Adrenal gland (tissue), 12 donors: ENCODE measurements around the gene SETBP1. TPM values are rescaled to one million over a fixed set of nuclear protein-coding genes. Genes with fewer than 3 reads are reported as not detected.

Source experiments
- DNase-seq, 7 donors: peaks; one replicate each; pipeline ENCODE4 v3.0.0-alpha.2; 2019 to 2020
- H3K27ac ChIP-seq, 5 donors: fragments of 200-600 bp; sonication (generic) in 4 of 5; 1 replicate in 3 of 5; 2 replicates in 2 of 5; pipeline versions ENCODE4 v1.5.1 to v1.8.0; 2016 to 2020; ENCODE audit warnings: mild to moderate bottlenecking in 1 of 5
- H3K27me3 ChIP-seq: fragments of 200-600 bp; 2 replicates; pipeline ENCODE4 v1.8.0; 2021
- H3K36me3 ChIP-seq, 2 donors: fragments of 200-600 bp; replicated peaks in 1 of 2; 1 replicate in 1 of 2; 2 replicates in 1 of 2; pipeline versions ENCODE4 v1.5.1 to v1.8.0; 2018 to 2022
- H3K4me1 ChIP-seq, 2 donors: fragments of 200-600 bp; replicated peaks in 1 of 2; 1 replicate in 1 of 2; 2 replicates in 1 of 2; pipeline versions ENCODE4 v1.5.1 to v1.8.0; 2018 to 2021
- H3K4me3 ChIP-seq, 4 donors: fragments of 200-600 bp; sonication (generic) in 3 of 4; one replicate each; pipeline ENCODE4 v1.5.1; 2016 to 2018
- H3K9me3 ChIP-seq, 3 donors: fragments of 200-600 bp; sonication (generic) in 1 of 3; replicated peaks in 1 of 3; 1 replicate in 2 of 3; 2 replicates in 1 of 3; pipeline versions ENCODE4 v1.5.1 to v1.8.0; 2016 to 2021
- POLR2A ChIP-seq, 2 donors: fragments of 450-650 bp; IDR thresholded peaks; one replicate each; pipeline ENCODE4 v1.6.1; 2017; ENCODE audit warnings: antibody characterized with exemption in 2 of 2, mild to moderate bottlenecking in 2 of 2, moderate library complexity in 1 of 2
- WGBS, 4 donors: extraction: QIAGEN DNeasy Blood & Tissue Kit in 2 of 4; methylation state at CpG; one replicate each; pipeline versions ENCODE4 v1.1.5 to v1.1.7; 2013 to 2017; 5-methylcytosine and 5-hydroxymethylcytosine counted together
- intact Hi-C, 2 donors: fragments of 100-400 bp; cut with DNase I; formaldehyde crosslinking; loops; one replicate each; pipeline versions ENCODE4 v1.14.1 to v1.15.0; 2022 to 2023
- polyA plus RNA-seq, 3 donors: library from polyadenylated mRNA; stranded (reverse); fragments of 200-250 nt in 2 of 3; fragments of 350-450 nt in 1 of 3; fragmentation: Illumina TruSeq in 1 of 3; extraction: RNeasy Lipid Tissue Mini Kit (QIAGEN cat#74804) in 1 of 3; gene quantifications; one replicate each; pipeline ENCODE4 v1.2.3, GENCODE V29; 2013 to 2014
- total RNA-seq, 9 donors: library from RNA; depleted of rRNA in 4 of 9; stranded (reverse); fragments of >200 nt in 4 of 9; fragments of 120-200 nt in 1 of 9; fragmentation: NEBNext Ultra II Directional in 1 of 9; extraction: Animal tissue kit (Norgen Biotek cat#: 25700) in 1 of 9; gene quantifications; one replicate each; pipeline versions ENCODE4 v1.1.0 to v1.2.4, GENCODE V29; 2013 to 2023
- TF ChIP-seq, protein P1 (sequence below), 6 experiments: fragments of 450-650 bp in 4 of 6; fragments of 200-600 bp in 2 of 6; sonication (generic) in 1 of 6; IDR thresholded peaks; 1 replicate in 5 of 6; 2 replicates in 1 of 6; pipeline versions ENCODE4 v1.5.1 to v1.8.0; 2016 to 2021; ENCODE audit warnings: antibody characterized with exemption in 6 of 6, mild to moderate bottlenecking in 2 of 6, moderate library complexity in 1 of 6
- donor health status: healthy with polysubstance abuse.
- donor health status: Bipolar disorder and iron deficiency.
- donor health status: DM: yes; HTN: yes; CAD: no.
- donor health status: DM: no; HTN: no; CAD: no.
- donor health status: DM: no; HTN: no; CAD: no.
- donor health status: DM: yes; HTN: yes; CAD: no.

SETBP1 gene
- total and polyA plus RNA-seq, 12 donors: 1.2 to 18.0 (median 9.4) TPM

- intact Hi-C loops: no loop called here
Observed at GRCh38 chr18:45061359-45061758, 380.7 kb downstream of the SETBP1 start.

GRCh38 chr18:45063246-45064038 lies 382.8 kb downstream of the SETBP1 start:
- WGBS, 4 donors: 78 to 86% (median 79%) methylated on average over 29 to 55 of the region's 55 CpGs
- Histone ChIP-seq H3K4me1 (no peaks in the 10 kb centered on the region), H3K36me3 (no peaks in the 10 kb centered on the region), H3K27ac (no peak overlapping the region), H3K9me3 (no peaks in the 10 kb centered on the region), H3K27me3 (no peaks in the 10 kb centered on the region), H3K4me3 (no peak overlapping the region)
- no peak for TF ChIP-seq POLR2A (IDR thresholded peaks at IDR 0.05)
- TF ChIP-seq, protein P1, sequence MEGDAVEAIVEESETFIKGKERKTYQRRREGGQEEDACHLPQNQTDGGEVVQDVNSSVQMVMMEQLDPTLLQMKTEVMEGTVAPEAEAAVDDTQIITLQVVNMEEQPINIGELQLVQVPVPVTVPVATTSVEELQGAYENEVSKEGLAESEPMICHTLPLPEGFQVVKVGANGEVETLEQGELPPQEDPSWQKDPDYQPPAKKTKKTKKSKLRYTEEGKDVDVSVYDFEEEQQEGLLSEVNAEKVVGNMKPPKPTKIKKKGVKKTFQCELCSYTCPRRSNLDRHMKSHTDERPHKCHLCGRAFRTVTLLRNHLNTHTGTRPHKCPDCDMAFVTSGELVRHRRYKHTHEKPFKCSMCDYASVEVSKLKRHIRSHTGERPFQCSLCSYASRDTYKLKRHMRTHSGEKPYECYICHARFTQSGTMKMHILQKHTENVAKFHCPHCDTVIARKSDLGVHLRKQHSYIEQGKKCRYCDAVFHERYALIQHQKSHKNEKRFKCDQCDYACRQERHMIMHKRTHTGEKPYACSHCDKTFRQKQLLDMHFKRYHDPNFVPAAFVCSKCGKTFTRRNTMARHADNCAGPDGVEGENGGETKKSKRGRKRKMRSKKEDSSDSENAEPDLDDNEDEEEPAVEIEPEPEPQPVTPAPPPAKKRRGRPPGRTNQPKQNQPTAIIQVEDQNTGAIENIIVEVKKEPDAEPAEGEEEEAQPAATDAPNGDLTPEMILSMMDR (IDR thresholded peaks at IDR 0.05): no peak
- DNase-seq: no peak
- intact Hi-C loops: no loop called here

More at GRCh38 chr18:45061359-45061758, 380.7 kb downstream of the SETBP1 start:
- Histone ChIP-seq H3K36me3 (no peaks in the 10 kb centered on the region), H3K27ac (no peak overlapping the region), H3K27me3 (no peaks in the 10 kb centered on the region), H3K4me1 (no peaks in the 10 kb centered on the region), H3K9me3 (no peaks in the 10 kb centered on the region), H3K4me3 (no peak overlapping the region)
- TF ChIP-seq, protein P1 (IDR thresholded peaks at IDR 0.05): no peak
- no peak for TF ChIP-seq POLR2A (IDR thresholded peaks at IDR 0.05)
- no peak for DNase-seq
- 55 to 61% (median 57%) methylated on average over 2 of the region's 2 CpGs for WGBS, 4 donors

GRCh38 chr18:45066210-45066609 lies 385.5 kb downstream of the SETBP1 start:
- Histone ChIP-seq H3K27me3 (no peaks in the 10 kb centered on the region), H3K36me3 (no peaks in the 10 kb centered on the region), H3K4me3 (no peak overlapping the region), H3K4me1 (no peaks in the 10 kb centered on the region), H3K9me3 (no peaks in the 10 kb centered on the region), H3K27ac (no peak overlapping the region)
- intact Hi-C loops: no loop called here
- no peak for DNase-seq
- no peak for TF ChIP-seq POLR2A (IDR thresholded peaks at IDR 0.05)
- TF ChIP-seq, protein P1 (IDR thresholded peaks at IDR 0.05): no peak
- 58 to 71% (median 66%) methylated on average over 4 of the region's 4 CpGs for WGBS, 4 donors

DNA sequence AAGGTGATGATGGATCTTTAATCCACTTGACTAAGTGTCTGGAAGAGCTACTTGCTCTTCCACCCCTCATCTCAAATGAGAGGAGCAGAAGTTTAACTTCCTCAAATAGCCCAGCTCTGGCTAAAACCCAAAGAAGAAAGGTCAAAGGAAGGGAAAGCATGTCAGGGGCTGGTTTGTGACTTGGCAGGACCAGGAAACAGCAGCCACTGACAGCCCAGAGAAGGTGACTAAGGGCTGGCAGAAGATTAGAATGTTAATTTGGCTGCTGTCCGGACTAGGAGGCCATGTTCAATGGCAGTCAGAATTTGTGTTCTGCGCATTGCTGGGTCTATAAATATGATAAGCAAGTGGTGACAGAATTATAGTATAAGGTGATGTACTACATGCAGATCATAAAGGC lies 386.2 kb downstream of the SETBP1 start:
- WGBS, 4 donors: 48 to 66% (median 52%) methylated on average over 2 of the region's 2 CpGs
- peak in 3 of 7 donors; percentile 13 to 34 (median 20) for DNase-seq
- H3K4me1 ChIP-seq: no peaks in the 10 kb centered on the region
- H3K4me3 ChIP-seq: no peak overlapping the region
- intact Hi-C loops: no loop called here
- H3K27me3 ChIP-seq: no peaks in the 10 kb centered on the region
- no peak overlapping the region for H3K27ac ChIP-seq
- H3K36me3 ChIP-seq: no peaks in the 10 kb centered on the region
- H3K9me3 ChIP-seq: no peaks in the 10 kb centered on the region
- TF ChIP-seq, protein P1 (IDR thresholded peaks at IDR 0.05): no peak
- no peak for TF ChIP-seq POLR2A (IDR thresholded peaks at IDR 0.05)
